Stimulated activated CD4-positive, alpha-beta T cell treated with anti-CD3 and anti-CD28 coated beads, TNF-alpha, amount 100 ng/mL, for 1 hour (primary cell): Measurements from ENCODE around the gene ZNF532.
"Not testable (repeated sequence)": the region's sequence is repeated elsewhere in the genome, so short reads cannot be mapped to it uniquely, and the experiment has no call there.

ENCODE experiments used
- DNase-seq, 3 donors: peaks; one replicate each; pipeline ENCODE4 v3.0.0-alpha.2; 2020; ENCODE audit warnings: low read depth in 3 of 3, low spot score in 1 of 3

Gene ZNF532

GRCh38 chr18:58864146-58865032 lies at the start of gene ZNF532:
TSS of gene ZNF532 (plus strand) at chr18:58864877. CDS start in a region left out here.
- no peak for DNase-seq

GRCh38 chr18:58819051-58819450 lies 45.6 kb upstream of the ZNF532 start:
- no peak for DNase-seq

- DNase-seq, result no peak
These were observed 44.4 kb upstream of the ZNF532 start for GRCh38 chr18:58820251-58820650.

GRCh38 chr18:58822944-58823343 lies 41.7 kb upstream of the ZNF532 start:
- DNase-seq, result no peak

GRCh38 chr18:58823412-58823811 lies 41.3 kb upstream of the ZNF532 start:
- no peak for DNase-seq

- not testable (repeated sequence) for DNase-seq
These were observed 37.8 kb upstream of the ZNF532 start for GRCh38 chr18:58826926-58827325.

GRCh38 chr18:58827428-58827827 lies 37.2 kb upstream of the ZNF532 start:
- DNase-seq, result no peak

GRCh38 chr18:58827886-58828285 lies 36.8 kb upstream of the ZNF532 start:
- no peak for DNase-seq

GRCh38 chr18:58828399-58829121 lies 36.1 kb upstream of the ZNF532 start:
- DNase-seq, result no peak

- no peak for DNase-seq
These were observed 35.4 kb upstream of the ZNF532 start for GRCh38 chr18:58829263-58829662.

- not testable (repeated sequence) for DNase-seq
These were observed 34.8 kb upstream of the ZNF532 start for GRCh38 chr18:58829886-58830285.

- DNase-seq, result no peak
These were observed 33.1 kb upstream of the ZNF532 start for GRCh38 chr18:58831606-58832005.

GRCh38 chr18:58838165-58838860 lies 26.4 kb upstream of the ZNF532 start:
- DNase-seq, result no peak

GRCh38 chr18:58838946-58839345 lies 25.7 kb upstream of the ZNF532 start:
- no peak for DNase-seq

GRCh38 chr18:58842978-58843687 lies 21.5 kb upstream of the ZNF532 start:
- no peak for DNase-seq

- DNase-seq, result no peak
These were observed 21.0 kb upstream of the ZNF532 start for GRCh38 chr18:58843688-58844035.

GRCh38 chr18:58844871-58845270 lies 19.8 kb upstream of the ZNF532 start:
- no peak for DNase-seq

- DNase-seq, result no peak
These were observed 18.6 kb upstream of the ZNF532 start for GRCh38 chr18:58845928-58846724.

- no peak for DNase-seq
These were observed 17.1 kb upstream of the ZNF532 start for GRCh38 chr18:58847383-58848071.

GRCh38 chr18:58848685-58849084 lies 16.0 kb upstream of the ZNF532 start:
- no peak for DNase-seq
